Karpas-422 (cell line): ENCODE results near the gene SSR1. TPM values are rescaled to one million over a fixed set of nuclear protein-coding genes. Genes with fewer than 3 reads are reported as not detected.

Source experiments
- DNase-seq: peaks from one replicate; pipeline ENCODE4 v3.0.0-alpha.2; 2015
- H2AFZ ChIP-seq: fragments of 200-600 bp; sonication (generic); 2 replicates; pipeline ENCODE4 v1.6.1; 2014; ENCODE audit warnings: antibody characterized with exemption, low read length, mixed read lengths
- H3K27ac ChIP-seq: fragments of 200-600 bp; sonication (generic); 2 replicates; pipeline ENCODE4 v1.5.1; 2014; ENCODE audit warnings: mild to moderate bottlenecking, low read length, moderate library complexity
- H3K27me3 ChIP-seq: fragments of 200-600 bp; sonication (generic); 2 replicates; pipeline ENCODE4 v1.6.1; 2014; ENCODE audit warnings: low read length, mixed read lengths
- H3K36me3 ChIP-seq: fragments of 200-600 bp; sonication (generic); 2 replicates; pipeline ENCODE4 v1.6.1; 2014; ENCODE audit warnings: low read length, mixed read lengths; ENCODE audit not compliant: insufficient read depth
- H3K4me1 ChIP-seq: fragments of 200-600 bp; sonication (generic); 2 replicates; pipeline ENCODE4 v1.6.1; 2014; ENCODE audit warnings: mild to moderate bottlenecking, low read length, mixed read lengths
- H3K4me2 ChIP-seq: fragments of 200-600 bp; sonication (generic); 2 replicates; pipeline ENCODE4 v1.6.1; 2014; ENCODE audit warnings: low read length, low read depth, mild to moderate bottlenecking; ENCODE audit not compliant: poor library complexity, severe bottlenecking
- H3K4me3 ChIP-seq: fragments of 200-600 bp; sonication (generic); 2 replicates; pipeline ENCODE4 v1.5.1; 2014; ENCODE audit warnings: mild to moderate bottlenecking, antibody characterized with exemption, low read length, mixed read lengths
- H3K79me2 ChIP-seq: fragments of 200-600 bp; sonication (generic); 2 replicates; pipeline ENCODE4 v1.6.1; 2014; ENCODE audit warnings: mild to moderate bottlenecking, low read length, mixed read lengths
- H3K9ac ChIP-seq: fragments of 200-600 bp; sonication (generic); 2 replicates; pipeline ENCODE4 v1.6.0; 2014; ENCODE audit warnings: low read length
- H3K9me2 ChIP-seq: fragments of 200-600 bp; sonication (generic), shearing (Covaris generic); replicated peaks from 2 replicates; pipeline ENCODE4 v1.6.0; 2014; ENCODE audit warnings: mild to moderate bottlenecking, low read length, moderate library complexity; ENCODE audit not compliant: insufficient read depth
- H3K9me3 ChIP-seq: fragments of 300-700, 200-600 bp; sonication (generic); 2 replicates; pipeline ENCODE4 v1.6.1; 2014; ENCODE audit warnings: low read length, mixed read lengths
- H4K20me1 ChIP-seq: fragments of 200-600 bp; sonication (generic); 2 replicates; pipeline ENCODE4 v1.6.1; 2014; ENCODE audit warnings: mild to moderate bottlenecking, antibody characterized with exemption, low read length, low read depth; ENCODE audit not compliant: insufficient read depth
- total RNA-seq: library from RNA; depleted of rRNA; stranded (reverse); fragments of >200 nt; shearing (Covaris generic); gene quantifications from 2 replicates; pipeline ENCODE4 v1.2.3, GENCODE V29; 2014; ENCODE audit warnings: low replicate concordance

Gene SSR1
- total RNA-seq, 1 experiment from 2014 or later = 83.2 TPM

DNA sequence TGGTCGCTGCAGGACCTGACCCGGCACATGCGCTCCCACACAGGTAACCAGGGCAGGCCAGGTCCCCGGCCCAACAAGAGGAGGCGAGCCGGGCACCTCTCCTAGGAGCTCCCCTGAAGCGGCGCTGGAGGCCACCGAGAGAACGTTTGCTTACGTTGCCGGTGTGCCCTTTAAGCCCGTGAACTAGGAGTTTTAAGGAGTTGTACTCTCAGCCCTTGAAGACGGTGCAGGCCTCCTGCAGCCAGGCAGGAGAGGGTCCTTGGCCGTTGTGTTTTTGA, 65.9 kb downstream of the SSR1 start:
- no peak for DNase-seq
- H3K27me3 ChIP-seq = no peaks in the 10 kb centered on the region
- H2AFZ ChIP-seq = no peak overlapping the region
- no peak overlapping the region for H3K9ac ChIP-seq
- no peaks in the 10 kb centered on the region for H3K9me2 ChIP-seq
- H3K4me2 ChIP-seq = no peak overlapping the region
- no peak overlapping the region for H3K4me3 ChIP-seq
- no peaks in the 10 kb centered on the region for H3K79me2 ChIP-seq
- peaks cover 22% of the 10 kb centered on the region for H3K4me1 ChIP-seq
- H3K36me3 ChIP-seq = no peaks in the 10 kb centered on the region
- H3K9me3 ChIP-seq = no peaks in the 10 kb centered on the region
- no peak overlapping the region for H3K27ac ChIP-seq
- peaks cover 4% of the 10 kb centered on the region; the same call in 1 of the 2 replicates for H4K20me1 ChIP-seq

DNA sequence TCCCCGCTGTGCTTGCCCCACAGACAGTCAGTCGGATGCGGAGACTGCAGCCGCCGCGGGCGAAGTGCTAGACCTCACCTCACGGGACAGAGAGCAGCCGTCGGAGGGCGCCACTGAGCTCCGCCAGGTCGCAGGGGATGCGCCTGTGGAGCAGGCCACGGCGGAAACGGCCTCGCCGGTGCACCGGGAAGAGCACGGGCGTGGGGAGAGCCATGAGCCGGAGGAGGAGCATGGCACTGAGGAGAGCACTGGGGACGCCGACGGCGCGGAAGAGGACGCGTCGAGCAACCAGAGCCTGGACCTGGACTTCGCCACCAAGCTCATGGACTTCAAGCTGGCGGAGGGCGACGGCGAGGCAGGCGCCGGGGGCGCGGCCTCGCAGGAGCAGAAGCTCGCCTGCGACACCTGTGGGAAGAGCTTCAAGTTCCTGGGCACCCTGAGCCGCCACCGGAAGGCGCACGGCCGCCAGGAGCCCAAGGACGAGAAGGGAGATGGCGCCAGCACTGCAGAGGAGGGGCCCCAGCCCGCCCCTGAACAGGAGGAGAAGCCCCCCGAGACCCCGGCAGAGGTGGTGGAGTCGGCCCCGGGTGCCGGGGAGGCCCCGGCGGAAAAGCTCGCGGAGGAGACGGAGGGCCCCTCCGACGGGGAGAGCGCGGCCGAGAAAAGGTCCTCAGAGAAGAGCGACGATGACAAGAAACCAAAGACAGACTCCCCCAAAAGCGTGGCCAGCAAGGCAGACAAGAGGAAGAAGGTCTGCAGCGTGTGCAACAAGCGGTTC, 66.4 kb downstream of the SSR1 start:
- Histone ChIP-seq H3K4me2 (no peak overlapping the region), H3K4me3 (no peak overlapping the region), H3K9ac (no peak overlapping the region), H2AFZ (no peak overlapping the region), H3K79me2 (no peaks in the 10 kb centered on the region), H3K9me2 (no peaks in the 10 kb centered on the region), H3K27me3 (no peaks in the 10 kb centered on the region), H3K27ac (no peak overlapping the region), H4K20me1 (peaks cover 8% of the 10 kb centered on the region; the same call in 1 of the 2 replicates), H3K9me3 (no peaks in the 10 kb centered on the region), H3K4me1 (peaks cover 22% of the 10 kb centered on the region), H3K36me3 (no peaks in the 10 kb centered on the region)
- DNase-seq = no peak

DNA sequence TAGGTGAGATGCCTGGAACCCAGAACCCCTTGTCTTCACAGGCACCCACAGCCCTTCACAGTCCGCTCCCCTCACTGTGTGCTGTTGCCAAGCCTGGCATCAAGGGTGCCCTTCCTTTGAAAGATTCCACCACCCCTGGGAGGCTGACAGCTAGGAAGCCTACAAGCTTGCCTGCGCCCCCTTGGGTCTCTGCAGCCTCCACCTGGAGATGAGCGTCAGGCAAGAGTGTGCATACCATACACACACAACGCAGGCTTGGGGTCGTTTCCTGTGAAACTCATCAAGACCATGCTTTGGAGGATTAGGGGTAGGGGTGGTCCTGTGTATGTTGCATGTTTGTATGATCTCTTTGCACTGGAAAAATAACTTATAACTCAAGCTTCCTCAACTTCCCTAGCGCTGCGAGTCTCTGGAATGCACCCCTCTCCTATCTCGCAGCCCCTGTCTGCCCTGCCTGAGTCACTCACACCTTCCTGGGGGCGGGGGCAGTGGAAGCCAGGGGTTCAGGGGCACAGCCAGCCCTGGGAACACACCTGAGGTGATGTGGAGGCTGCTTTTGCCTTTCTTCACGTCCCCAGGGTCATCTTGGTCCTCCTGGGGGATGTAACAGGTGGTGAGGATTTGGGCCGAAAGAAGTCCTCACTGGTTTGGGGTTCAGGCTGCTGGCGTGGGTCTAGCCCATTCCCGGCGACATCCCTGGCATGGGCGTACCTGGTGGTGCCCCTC, 67.2 kb downstream of the SSR1 start:
- Histone ChIP-seq H3K9me2 (no peaks in the 10 kb centered on the region), H2AFZ (no peak overlapping the region), H3K4me3 (no peak overlapping the region), H3K79me2 (no peaks in the 10 kb centered on the region), H3K27ac (no peak overlapping the region), H4K20me1 (peaks cover 10% of the 10 kb centered on the region; the same call in 1 of the 2 replicates), H3K4me1 (peaks cover 22% of the 10 kb centered on the region), H3K9ac (no peak overlapping the region), H3K4me2 (no peak overlapping the region), H3K36me3 (no peaks in the 10 kb centered on the region), H3K9me3 (no peaks in the 10 kb centered on the region), H3K27me3 (no peaks in the 10 kb centered on the region)
- DNase-seq = no peak

DNA sequence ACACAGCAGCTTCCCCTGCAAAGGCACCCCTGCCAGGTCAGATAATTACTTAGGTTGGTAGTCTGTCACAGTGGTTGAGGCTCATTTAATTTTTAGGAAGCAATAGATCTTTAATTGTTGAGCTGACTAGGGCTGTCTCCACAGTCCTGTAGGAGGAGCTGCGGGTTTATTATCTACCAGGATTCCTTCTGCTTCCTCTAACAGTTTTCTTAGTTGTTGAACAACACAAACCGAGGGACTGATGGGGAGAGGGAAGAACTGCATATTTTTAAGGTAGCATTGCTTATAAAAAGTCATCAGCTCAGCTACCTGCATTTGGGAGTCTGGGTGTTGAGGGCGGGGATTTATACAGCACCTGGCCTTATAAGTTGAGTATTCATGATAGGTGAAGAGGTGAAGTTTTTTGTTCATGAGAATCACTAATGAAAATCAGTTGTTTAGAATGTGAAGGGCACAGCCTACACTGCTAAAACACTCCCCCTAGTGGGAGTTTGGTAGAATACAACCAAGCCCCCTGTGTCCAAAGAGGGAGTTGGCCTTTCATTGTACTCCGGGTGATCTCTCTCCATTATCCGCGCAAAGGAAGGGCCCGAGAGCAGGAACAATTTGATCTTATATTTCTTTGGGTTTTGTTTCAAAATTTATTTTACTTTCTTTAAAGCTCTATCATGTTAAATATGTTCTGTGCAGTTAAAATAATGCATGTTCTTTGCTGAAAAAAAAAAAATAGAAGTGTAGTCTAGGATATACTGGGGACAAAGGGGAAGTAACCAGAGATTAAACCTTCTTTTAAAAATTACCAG, 69.6 kb downstream of the SSR1 start:
- H3K27me3 ChIP-seq = no peaks in the 10 kb centered on the region
- DNase-seq = peak; percentile 89
- no peaks in the 10 kb centered on the region for H3K9me3 ChIP-seq
- peaks cover 27% of the 10 kb centered on the region for H3K4me1 ChIP-seq
- no peaks in the 10 kb centered on the region for H3K9me2 ChIP-seq
- no peak overlapping the region for H3K9ac ChIP-seq
- H3K79me2 ChIP-seq = no peaks in the 10 kb centered on the region
- no peak overlapping the region for H2AFZ ChIP-seq
- no peak overlapping the region for H3K27ac ChIP-seq
- H3K36me3 ChIP-seq = no peaks in the 10 kb centered on the region
- no peak overlapping the region for H3K4me3 ChIP-seq
- peaks cover 10% of the 10 kb centered on the region; the same call in 1 of the 2 replicates for H4K20me1 ChIP-seq
- no peak overlapping the region for H3K4me2 ChIP-seq

DNA sequence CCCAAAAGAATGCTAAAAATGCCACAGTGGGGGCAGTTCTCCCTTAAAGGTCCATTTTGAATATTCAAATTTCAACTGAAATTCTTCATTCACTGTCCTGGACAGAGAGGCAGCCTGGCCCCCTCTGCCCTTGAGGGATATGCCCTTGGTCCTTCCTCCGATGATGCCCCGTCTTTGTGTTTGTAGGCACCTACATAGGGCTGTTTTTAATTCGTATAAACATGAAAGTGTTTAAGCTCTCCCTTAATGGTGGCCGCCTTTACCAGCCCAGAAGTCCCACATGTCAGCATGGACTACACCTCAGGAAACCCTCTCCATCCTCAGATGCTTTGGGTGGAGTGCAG, 70.2 kb downstream of the SSR1 start:
- Histone ChIP-seq H3K36me3 (no peaks in the 10 kb centered on the region), H3K27me3 (no peaks in the 10 kb centered on the region), H3K9ac (no peak overlapping the region), H3K9me3 (no peaks in the 10 kb centered on the region), H3K4me2 (no peak overlapping the region), H3K4me3 (no peak overlapping the region), H2AFZ (no peak overlapping the region), H3K27ac (no peak overlapping the region), H3K79me2 (no peaks in the 10 kb centered on the region), H3K4me1 (peaks cover 27% of the 10 kb centered on the region), H4K20me1 (peaks cover 10% of the 10 kb centered on the region; the same call in 1 of the 2 replicates), H3K9me2 (no peaks in the 10 kb centered on the region)
- DNase-seq = no peak

DNA sequence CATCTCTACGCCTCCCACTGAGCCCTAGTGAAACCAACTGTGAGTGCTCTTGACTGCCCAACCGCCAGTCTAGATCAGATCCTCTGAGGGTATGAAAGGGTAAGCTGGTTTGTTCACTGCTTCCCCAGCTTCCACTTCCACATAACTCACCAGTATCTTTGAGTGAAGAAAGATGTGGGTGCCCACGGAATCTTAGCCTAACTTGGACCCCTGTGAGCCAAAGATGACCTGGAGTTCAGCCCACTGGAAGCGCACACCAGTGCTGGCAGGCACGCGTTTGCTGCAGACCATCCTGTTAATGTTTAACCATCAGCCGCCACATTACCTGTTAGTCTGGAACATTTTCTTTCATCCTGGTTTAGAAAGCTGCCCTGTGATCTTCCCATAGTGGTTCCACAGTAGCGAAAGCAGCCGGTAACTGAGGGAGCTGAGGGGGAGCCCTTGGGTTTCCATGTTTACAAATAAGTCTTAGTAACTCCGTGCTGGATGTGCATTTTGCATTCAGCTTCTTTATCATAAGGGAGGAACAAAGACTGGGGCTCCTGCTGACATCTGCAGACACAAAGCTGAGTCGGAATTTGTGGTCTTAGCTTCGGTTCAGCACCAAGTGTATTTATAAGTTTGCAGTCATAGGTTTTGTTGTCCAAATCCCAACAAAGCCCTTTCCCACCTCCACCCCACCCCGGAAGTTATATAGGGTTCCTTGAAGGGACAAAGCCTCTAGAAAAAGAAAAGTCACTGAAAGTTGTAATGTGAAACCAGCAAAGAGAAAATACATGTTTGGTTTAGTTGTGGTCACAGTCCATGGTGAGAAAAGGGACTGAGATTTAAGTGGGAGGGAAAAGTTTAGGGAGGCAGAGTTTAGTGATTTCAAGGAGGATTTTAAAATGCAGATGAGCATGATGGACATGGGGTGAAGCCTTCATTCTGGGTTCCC, 71.0 kb downstream of the SSR1 start:
- Histone ChIP-seq H3K9ac (no peak overlapping the region), H3K27ac (no peak overlapping the region), H3K9me3 (no peaks in the 10 kb centered on the region), H3K9me2 (no peaks in the 10 kb centered on the region), H4K20me1 (peaks cover 10% of the 10 kb centered on the region; the same call in 1 of the 2 replicates), H3K79me2 (no peaks in the 10 kb centered on the region), H3K36me3 (no peaks in the 10 kb centered on the region), H3K4me3 (no peak overlapping the region), H2AFZ (no peak overlapping the region), H3K4me2 (no peak overlapping the region), H3K4me1 (peaks cover 27% of the 10 kb centered on the region), H3K27me3 (no peaks in the 10 kb centered on the region)
- DNase-seq = no peak

DNA sequence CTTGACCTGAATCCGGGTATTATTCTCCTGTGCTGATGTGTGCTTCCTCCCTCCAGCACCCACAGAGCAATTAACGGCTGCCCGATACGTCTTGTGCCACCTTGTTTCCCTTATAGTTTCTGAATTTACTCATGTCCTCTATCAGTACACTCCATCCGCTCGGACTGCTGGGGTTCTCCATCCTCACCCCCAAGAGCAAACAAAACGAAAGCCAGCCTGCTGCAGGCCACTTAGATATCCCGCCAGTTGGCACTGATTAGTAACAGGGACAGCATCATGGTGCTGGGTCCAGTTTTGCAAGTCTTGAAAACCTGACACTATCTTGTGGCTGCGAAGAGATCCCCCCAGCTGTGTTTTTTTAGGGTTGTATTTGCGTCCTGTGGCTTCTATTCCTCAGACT, 71.8 kb downstream of the SSR1 start:
- Histone ChIP-seq H3K9me2 (no peaks in the 10 kb centered on the region), H3K9me3 (no peaks in the 10 kb centered on the region), H2AFZ (no peak overlapping the region), H3K4me3 (no peak overlapping the region), H3K4me2 (no peak overlapping the region), H3K27ac (no peak overlapping the region), H3K9ac (no peak overlapping the region), H3K36me3 (no peaks in the 10 kb centered on the region), H4K20me1 (peaks cover 10% of the 10 kb centered on the region; the same call in 1 of the 2 replicates), H3K27me3 (no peaks in the 10 kb centered on the region), H3K79me2 (no peaks in the 10 kb centered on the region), H3K4me1 (peaks cover 27% of the 10 kb centered on the region)
- no peak for DNase-seq
